Ovary (tissue), 10 donors: ENCODE data around the gene OR4S1. TPM values are rescaled to one million over a fixed set of nuclear protein-coding genes. Genes with fewer than 3 reads are reported as not detected.

Experiments
- DNase-seq, 5 donors: peaks; one replicate each; pipeline ENCODE4 v3.0.0-alpha.2; 2019 to 2020
- H3K27ac ChIP-seq, 2 donors: fragments of 200-600 bp; one replicate each; pipeline versions ENCODE4 v1.5.1 to v1.8.0; 2019 to 2022
- H3K27me3 ChIP-seq: fragments of 200-600 bp; one replicate; pipeline ENCODE4 v1.8.0; 2022
- H3K36me3 ChIP-seq: fragments of 200-600 bp; sonication (generic); one replicate; pipeline ENCODE4 v1.5.1; 2019
- H3K4me1 ChIP-seq: one replicate; pipeline ENCODE4 v1.8.1; 2013; ENCODE audit warnings: mild to moderate bottlenecking, moderate library complexity; ENCODE audit not compliant: insufficient read depth
- H3K4me3 ChIP-seq: fragments of 200-600 bp; sonication (generic); one replicate; pipeline ENCODE4 v1.5.1; 2017
- H3K9me3 ChIP-seq, 2 donors: fragments of 200-600 bp in 1 of 2; sonication (generic) in 1 of 2; one replicate each; pipeline versions ENCODE4 v1.5.1 to v1.8.1; 2013 to 2019; ENCODE audit warnings: mild to moderate bottlenecking in 1 of 2, moderate library complexity in 1 of 2
- CTCF ChIP-seq, 3 donors: fragments of 450-650 bp in 2 of 3; fragments of 200-600 bp in 1 of 3; IDR thresholded peaks; one replicate each; pipeline versions ENCODE4 v1.5.1 to v1.8.0; 2016 to 2022; ENCODE audit warnings: antibody characterized with exemption in 3 of 3, mild to moderate bottlenecking in 1 of 3
- EP300 ChIP-seq: sonication (generic); formaldehyde crosslinking; IDR thresholded peaks from one replicate; pipeline ENCODE4 v1.6.1; 2017; ENCODE audit warnings: antibody characterized with exemption
- POLR2A ChIP-seq: fragments of 450-650 bp; IDR thresholded peaks from one replicate; pipeline ENCODE4 v1.6.1; 2017; ENCODE audit warnings: antibody characterized with exemption, mild to moderate bottlenecking, moderate library complexity
- WGBS, 3 donors: extraction: QIAGEN DNeasy Blood & Tissue Kit in 1 of 3; methylation state at CpG; one replicate each; pipeline versions ENCODE4 v1.1.5 to v1.1.7; 2013 to 2017; 5-methylcytosine and 5-hydroxymethylcytosine counted together
- intact Hi-C, 4 donors: fragments of 100-400 bp; cut with DNase I; formaldehyde crosslinking; loops; one replicate each; pipeline versions ENCODE4 v1.11.0 to v1.15.1; 2022 to 2023
- long read RNA-seq, 3 donors: library from polyadenylated mRNA in 2 of 3; unstranded in 2 of 3; transcript quantifications; one replicate each; pipeline ENCODE4 v2.0.0 and lab custom pipeline, GENCODE V29; 2021 to 2026
- polyA plus RNA-seq, 2 donors: library from polyadenylated mRNA; stranded (reverse); fragments of 200-250 nt in 1 of 2; fragments of 350-450 nt in 1 of 2; fragmentation: Illumina TruSeq in 1 of 2; extraction: RNeasy Lipid Tissue Mini Kit (QIAGEN cat#74804) in 1 of 2; gene quantifications; one replicate each; pipeline ENCODE4 v1.2.3, GENCODE V29; 2013 to 2014
- total RNA-seq, 7 donors: library from RNA; depleted of rRNA in 2 of 7; stranded (reverse); fragments of >200 nt in 2 of 7; fragmentation: NEBNext Ultra II Directional in 3 of 7; extraction: Animal tissue kit (Norgen Biotek cat#: 25700) in 3 of 7; gene quantifications; one replicate each; pipeline versions ENCODE4 v1.1.0 to v1.2.4, GENCODE V29; 2016 to 2023
- donor health status: DM: no; HTN: no; CAD: no; lungs with moderate emphysema.
- donor health status: DM: no; HTN: no; CAD: no.
- donor health status: Bipolar disorder and iron deficiency.
- donor health status: DM: yes; HTN: yes; CAD: no.
- donor health status: DM: no; HTN: no; CAD: no.
- donor health status: DM: yes; HTN: yes; CAD: no.

Gene OR4S1
- total RNA-seq (not detected), polyA plus RNA-seq (not detected)
- long read RNA-seq, donor 1, result 0 reads
- long read RNA-seq, donor 2, result 0 reads
- long read RNA-seq, donor 3, result 0 reads

GRCh38 chr11:48305923-48306322 is at the start of gene OR4S1:
OR4S1 (plus strand) TSS chr11:48306223; CDS start chr11:48306223, 0 bp downstream.
- Histone ChIP-seq H3K4me3 (no peak within 1 kb of the TSS), H3K27ac (no peak within 1 kb of the TSS), H3K36me3 (no peaks in the 10 kb centered on the region), H3K4me1 (no peaks in the 10 kb centered on the region), H3K27me3 (no peaks in the 10 kb centered on the region), H3K9me3 (peaks cover 0 to under 1% of the 10 kb centered on the region in 2 donors)
- intact Hi-C loops, result no loop called here
- TF ChIP-seq EP300, result no peak
- 50 to 74% (median 69%) methylated on average over 1 of the region's 1 CpG for WGBS, 3 donors
- DNase-seq, result no peak

GRCh38 chr11:48261600-48261999 is 44.4 kb upstream of the OR4S1 start:
- Histone ChIP-seq H3K4me3 (no peak overlapping the region), H3K9me3 (no peaks in the 10 kb centered on the region), H3K27me3 (no peaks in the 10 kb centered on the region), H3K4me1 (no peaks in the 10 kb centered on the region), H3K36me3 (no peaks in the 10 kb centered on the region), H3K27ac (no peak overlapping the region)
- intact Hi-C loops, result no loop called here
- no peak for TF ChIP-seq EP300
- TF ChIP-seq POLR2A, result no peak
- TF ChIP-seq CTCF (IDR thresholded peaks at IDR 0.05), result no peak
- DNase-seq, result no peak
- WGBS, 3 donors, result 66 to 80% (median 76%) methylated on average over 2 of the region's 2 CpGs

GRCh38 chr11:48263423-48263911 is 42.6 kb upstream of the OR4S1 start, which contains the start of gene OR4X1:
OR4X1 (plus strand) TSS chr11:48263861; CDS start chr11:48263861, 0 bp downstream.
- DNase-seq, result no peak

GRCh38 chr11:48270621-48271020 is 35.4 kb upstream of the OR4S1 start:
- 60 to 72% (median 62%) methylated on average over 3 of the region's 3 CpGs for WGBS, 3 donors

More at GRCh38 chr11:48263423-48263911, 42.6 kb upstream of the OR4S1 start, which contains the start of gene OR4X1:
- Histone ChIP-seq H3K4me3 (no peak within 1 kb of the TSS), H3K27ac (no peak within 1 kb of the TSS), H3K9me3 (peaks cover 0 to 3% of the 10 kb centered on the region in 2 donors), H3K27me3 (no peaks in the 10 kb centered on the region), H3K36me3 (no peaks in the 10 kb centered on the region), H3K4me1 (no peaks in the 10 kb centered on the region)
- TF ChIP-seq POLR2A, result no peak
- no peak for TF ChIP-seq EP300
- TF ChIP-seq CTCF (IDR thresholded peaks at IDR 0.05), result no peak
- WGBS, 3 donors, result 22 to 33% (median 26%) methylated on average over 3 of the region's 3 CpGs
- intact Hi-C loops, result no loop called here

More at GRCh38 chr11:48270621-48271020, 35.4 kb upstream of the OR4S1 start:
- H3K4me3 ChIP-seq, result no peak overlapping the region
- intact Hi-C loops, result no loop called here
- H3K9me3 ChIP-seq, result peaks cover 0 to 3% of the 10 kb centered on the region in 2 donors
- H3K27ac ChIP-seq, result no peak overlapping the region
- DNase-seq, result no peak
- H3K27me3 ChIP-seq, result no peaks in the 10 kb centered on the region
- TF ChIP-seq POLR2A, result no peak
- no peak for TF ChIP-seq CTCF (IDR thresholded peaks at IDR 0.05)
- no peak for TF ChIP-seq EP300
- no peaks in the 10 kb centered on the region for H3K4me1 ChIP-seq
- H3K36me3 ChIP-seq, result no peaks in the 10 kb centered on the region
